ENCODE data around the gene NDUFAF2. TPM values are rescaled to one million over a fixed set of nuclear protein-coding genes. Genes with fewer than 3 reads are reported as not detected.

NDUFAF2 gene
- polyA plus RNA-seq, 1 of the 3 experiments (the other 2 are of a cell fraction) = 33.4 TPM

DNA sequence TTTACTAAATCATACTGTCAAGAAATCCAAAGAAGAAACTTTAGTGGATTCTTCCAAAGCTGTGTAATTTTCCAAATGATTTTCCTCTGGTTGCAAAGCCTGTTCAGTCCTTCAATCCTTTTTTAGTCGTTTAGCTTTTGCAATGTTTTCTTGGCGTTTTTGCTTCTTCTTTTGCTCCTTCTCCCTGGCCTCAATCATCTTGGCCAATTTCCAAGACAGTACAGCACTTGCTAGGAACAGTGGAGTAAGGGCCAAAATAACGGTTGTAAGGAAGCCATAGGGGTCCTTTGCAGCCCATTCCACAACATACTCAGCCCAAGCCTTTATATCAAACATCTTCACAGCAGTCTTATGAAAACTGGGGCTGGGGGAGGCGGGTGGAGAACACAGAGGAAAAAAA is 214.8 kb downstream of the NDUFAF2 start:
- H3K27ac ChIP-seq (ENCODE audit: low read depth in 2 of 2, low read length in 1 of 2) = no peak overlapping the region
- CTCF ChIA-PET = no interaction called here

GRCh38 chr5:61160497-61160896 is 215.5 kb downstream of the NDUFAF2 start:
- DNase-seq = no peak
- WGBS (ENCODE audit: low lambda C conversion rate) = 84% methylated on average over 3 of the region's 3 CpGs
- Histone ChIP-seq H2AFZ (ENCODE audit: low read depth) (no peak overlapping the region), H3K4me1 (ENCODE audit: control insufficient read depth in 1 of 2, insufficient read depth in 2 of 2, low read depth in 1 of 2, low read length in 1 of 2) (peaks cover 3 to 13% of the 10 kb centered on the region in 2 experiments; a peak in 3 of 4 replicates), H3F3A (replicated peaks; ENCODE audit: insufficient read depth) (peaks cover 10% of the 10 kb centered on the region), H3K9me3 (no peaks in the 10 kb centered on the region), H3K27me3 (ENCODE audit: insufficient read depth) (no peaks in the 10 kb centered on the region), H3K9ac (peak overlapping the region; percentile 92; the same call in 1 of the 2 replicates), H4K20me1 (ENCODE audit: insufficient read depth) (no peaks in the 10 kb centered on the region), H3K4me2 (peak overlapping the region; percentile 82; the same call in 1 of the 2 replicates), H3K4me3 (ENCODE audit: low read depth in 2 of 2, low read length in 1 of 2) (peak overlapping the region; percentile 94 to 97; a peak in 3 of 4 replicates), H3K9me2 (no peaks in the 10 kb centered on the region), H3K79me2 (ENCODE audit: insufficient read depth) (peaks cover 86% of the 10 kb centered on the region), H3K36me3 (replicated peaks in 1 of 2; ENCODE audit: control insufficient read depth in 1 of 2, insufficient read depth in 2 of 2, low read length in 1 of 2) (peaks cover 35 to 51% of the 10 kb centered on the region in 2 experiments), H3K27ac (ENCODE audit: low read depth in 2 of 2, low read length in 1 of 2) (peak overlapping the region in 1 of 2 experiments; percentile 16; a peak in 1 of 4 replicates)
- TF ChIP-seq MXI1 (IDR thresholded peaks at IDR 0.05; ENCODE audit: low read depth, low read length) (0 out of 2 replicates have a peak, but pooled peaks have one; percentile 22), RAD21 (IDR thresholded peaks at IDR 0.05; ENCODE audit: low read length) (no peak), SIN3A (IDR thresholded peaks at IDR 0.05; ENCODE audit: borderline replicate concordance, low read depth, low read length) (no peak), RXRA (IDR thresholded peaks at IDR 0.05; ENCODE audit: borderline replicate concordance, low read depth) (no peak), JUND (IDR thresholded peaks at IDR 0.05) (no peak), SMC3 (IDR thresholded peaks at IDR 0.05; ENCODE audit: low read depth, low read length) (no peak)
- POLR2A ChIA-PET = no interaction called here
- CTCF ChIA-PET = no interaction called here

More for the DNA sequence above, 214.8 kb downstream of the NDUFAF2 start:
- 0 out of 2 replicates have a peak overlapping the region, but pooled peaks have one; percentile 17 for H3K4me2 ChIP-seq
- 76% methylated on average over 4 of the region's 4 CpGs for WGBS (ENCODE audit: low lambda C conversion rate)
- H3K36me3 ChIP-seq (replicated peaks in 1 of 2; ENCODE audit: control insufficient read depth in 1 of 2, insufficient read depth in 2 of 2, low read length in 1 of 2) = peaks cover 35 to 56% of the 10 kb centered on the region in 2 experiments
- no peak overlapping the region for H3K9ac ChIP-seq
- POLR2A ChIA-PET = no interaction called here
- no peak overlapping the region for H2AFZ ChIP-seq (ENCODE audit: low read depth)
- peaks cover 3 to 13% of the 10 kb centered on the region in 2 experiments; a peak in 3 of 4 replicates for H3K4me1 ChIP-seq (ENCODE audit: control insufficient read depth in 1 of 2, insufficient read depth in 2 of 2, low read depth in 1 of 2, low read length in 1 of 2)
- DNase-seq = no peak
- peaks cover 14% of the 10 kb centered on the region for H3F3A ChIP-seq (replicated peaks; ENCODE audit: insufficient read depth)
- H3K79me2 ChIP-seq (ENCODE audit: insufficient read depth) = peaks cover 81% of the 10 kb centered on the region
- no peak for TF ChIP-seq FOXJ3 (CRISPR knock-in tag; IDR thresholded peaks at IDR 0.05)
- no peak for TF ChIP-seq YY1 (IDR thresholded peaks at IDR 0.05; ENCODE audit: low read depth)
- no peak for TF ChIP-seq TEAD4 (IDR thresholded peaks at IDR 0.05; ENCODE audit: borderline replicate concordance, insufficient read depth)
- TF ChIP-seq EP300 (IDR thresholded peaks at IDR 0.05; ENCODE audit: borderline replicate concordance in 1 of 2, low read depth in 1 of 2, low read length in 1 of 2) = no peak
- TF ChIP-seq CTCF (IDR thresholded peaks at IDR 0.05) = no peak
- no peak for TF ChIP-seq GATA2 (CRISPR knock-in tag; IDR thresholded peaks at IDR 0.05)
- no peaks in the 10 kb centered on the region for H3K9me3 ChIP-seq
- no peaks in the 10 kb centered on the region for H4K20me1 ChIP-seq (ENCODE audit: insufficient read depth)
- H3K4me3 ChIP-seq (ENCODE audit: low read depth in 2 of 2, low read length in 1 of 2) = no peak overlapping the region
- no peaks in the 10 kb centered on the region for H3K27me3 ChIP-seq (ENCODE audit: insufficient read depth)
- H3K9me2 ChIP-seq = no peaks in the 10 kb centered on the region

All from SK-N-SH (cell line).